HG03521 (cell line): ENCODE results near the gene LDLRAD4.

Source experiments
- ATAC-seq: cut with Tn5 transposase; IDR thresholded peaks from one replicate; pipeline ENCODE4 v1.9.1; 2021; ENCODE audit warnings: mild to moderate bottlenecking, moderate library complexity; ENCODE audit not compliant: unreplicated experiment

The LDLRAD4 gene

GRCh38 chr18:13540477-13541182 lies 322.1 kb downstream of the LDLRAD4 start:
- no peak for ATAC-seq

- no peak for ATAC-seq
These were observed 323.3 kb downstream of the LDLRAD4 start for GRCh38 chr18:13541621-13542519.

GRCh38 chr18:13542520-13542847 lies 323.9 kb downstream of the LDLRAD4 start:
- no peak for ATAC-seq

DNA sequence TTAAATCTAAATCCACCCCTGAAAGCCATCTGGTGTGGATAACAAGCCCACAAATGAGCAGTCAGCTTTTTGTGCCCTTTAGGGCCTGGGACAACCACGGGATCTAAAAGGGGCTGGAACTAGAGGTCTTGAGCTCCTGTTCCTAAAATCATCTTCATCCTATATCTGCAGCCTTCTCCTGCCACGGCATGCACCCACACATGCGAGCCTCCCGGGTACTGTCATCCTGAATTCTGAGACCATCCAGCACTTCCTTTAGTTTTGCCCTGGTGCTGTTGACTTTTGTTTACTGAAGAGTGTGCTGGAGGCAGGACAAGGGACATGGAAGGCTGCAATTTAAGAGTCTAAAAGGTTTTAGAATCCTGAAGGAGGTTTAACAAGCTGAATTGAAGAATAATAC lies 324.6 kb downstream of the LDLRAD4 start:
- no peak for ATAC-seq

DNA sequence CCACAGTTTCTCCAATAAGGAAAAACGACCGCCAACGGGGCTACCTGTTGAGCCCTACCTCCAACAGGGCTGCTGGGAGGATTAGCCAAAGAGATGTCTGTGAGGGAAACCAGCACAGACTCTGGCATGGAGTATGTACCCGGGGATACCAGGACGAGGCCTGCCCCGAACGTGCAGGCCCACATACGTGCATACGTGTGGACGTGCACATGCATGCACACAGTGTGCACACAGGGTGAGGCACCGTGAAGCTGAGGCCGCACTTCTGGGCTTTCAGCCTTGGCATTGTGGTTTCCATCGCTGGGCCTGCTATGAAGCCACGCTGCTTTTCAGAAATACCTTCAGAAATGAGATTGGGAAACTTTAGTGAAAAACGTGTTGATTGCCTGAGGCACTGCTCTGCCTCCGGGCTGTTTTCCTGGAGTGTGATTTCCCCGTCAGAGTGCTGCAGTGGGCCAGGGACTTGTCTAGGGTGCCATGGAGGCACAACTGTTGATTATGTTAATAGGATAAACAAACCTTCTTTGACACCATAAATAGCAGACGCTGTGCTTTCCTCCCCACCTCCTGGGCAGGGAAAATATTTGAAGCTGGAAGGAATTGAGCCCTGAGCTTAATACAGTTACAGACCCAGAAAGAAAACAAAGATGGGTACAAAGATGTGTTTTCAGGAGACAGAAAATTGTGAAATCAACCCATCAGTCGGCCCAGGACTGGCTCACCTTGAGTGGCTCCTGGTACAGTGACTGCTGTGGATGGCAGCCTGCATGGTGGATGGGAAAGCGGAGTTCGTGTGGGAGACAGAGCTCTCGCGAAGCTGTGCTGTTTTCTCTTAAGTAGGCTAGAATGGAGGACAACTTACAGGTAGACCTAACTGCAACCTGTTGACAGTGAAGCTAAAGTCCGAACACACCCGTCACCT lies 325.5 kb downstream of the LDLRAD4 start:
- no peak for ATAC-seq

- no peak for ATAC-seq
These were observed 326.4 kb downstream of the LDLRAD4 start for GRCh38 chr18:13544953-13545352.

GRCh38 chr18:13545514-13545913 lies 327.0 kb downstream of the LDLRAD4 start:
- no peak for ATAC-seq

DNA sequence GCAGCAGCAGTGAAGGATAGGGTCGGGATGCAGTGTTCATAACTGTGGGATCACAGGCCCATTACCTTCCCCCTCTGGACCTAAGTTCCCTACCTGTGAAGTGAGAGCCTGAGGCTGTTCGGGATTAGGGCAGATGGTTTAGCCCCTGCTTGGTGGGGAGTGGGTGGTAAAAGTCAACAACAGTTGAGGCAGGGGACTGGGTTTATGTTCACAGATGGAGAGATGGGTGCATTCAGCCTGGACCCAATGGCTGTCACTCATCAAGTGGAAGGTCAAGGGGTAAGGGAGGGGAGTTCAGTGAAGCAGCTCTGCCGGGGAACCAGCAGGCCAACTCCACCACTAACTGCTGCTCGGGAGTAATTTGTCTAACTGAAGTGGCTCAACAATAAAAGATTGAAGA lies 327.4 kb downstream of the LDLRAD4 start:
- no peak for ATAC-seq

DNA sequence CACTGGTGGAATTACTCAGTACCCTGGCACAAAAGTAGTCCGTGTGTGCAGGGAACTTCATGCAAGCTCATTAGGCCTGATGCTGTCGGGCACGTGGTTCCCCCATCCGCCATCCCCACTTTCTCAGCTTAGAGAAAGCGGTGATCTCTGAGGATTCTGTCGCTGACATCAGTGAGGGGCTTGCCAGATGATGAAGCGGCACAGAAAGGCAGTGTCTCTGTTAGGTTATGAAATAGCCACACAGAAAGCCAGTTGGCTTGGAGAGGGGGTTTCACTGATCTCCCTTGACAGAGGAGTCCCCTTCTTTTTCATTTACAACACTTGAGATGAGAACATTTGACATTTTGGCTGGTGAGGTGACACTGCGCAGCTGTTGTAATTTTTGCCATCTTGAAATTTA lies 328.1 kb downstream of the LDLRAD4 start:
- ATAC-seq, result no peak

GRCh38 chr18:13547347-13547746 lies 328.8 kb downstream of the LDLRAD4 start:
- no peak for ATAC-seq

GRCh38 chr18:13548106-13548819 lies 329.7 kb downstream of the LDLRAD4 start:
- ATAC-seq, result no peak

GRCh38 chr18:13548966-13549879 lies 330.7 kb downstream of the LDLRAD4 start:
- ATAC-seq, result no peak

GRCh38 chr18:13549880-13550232 lies 331.3 kb downstream of the LDLRAD4 start:
- no peak for ATAC-seq

DNA sequence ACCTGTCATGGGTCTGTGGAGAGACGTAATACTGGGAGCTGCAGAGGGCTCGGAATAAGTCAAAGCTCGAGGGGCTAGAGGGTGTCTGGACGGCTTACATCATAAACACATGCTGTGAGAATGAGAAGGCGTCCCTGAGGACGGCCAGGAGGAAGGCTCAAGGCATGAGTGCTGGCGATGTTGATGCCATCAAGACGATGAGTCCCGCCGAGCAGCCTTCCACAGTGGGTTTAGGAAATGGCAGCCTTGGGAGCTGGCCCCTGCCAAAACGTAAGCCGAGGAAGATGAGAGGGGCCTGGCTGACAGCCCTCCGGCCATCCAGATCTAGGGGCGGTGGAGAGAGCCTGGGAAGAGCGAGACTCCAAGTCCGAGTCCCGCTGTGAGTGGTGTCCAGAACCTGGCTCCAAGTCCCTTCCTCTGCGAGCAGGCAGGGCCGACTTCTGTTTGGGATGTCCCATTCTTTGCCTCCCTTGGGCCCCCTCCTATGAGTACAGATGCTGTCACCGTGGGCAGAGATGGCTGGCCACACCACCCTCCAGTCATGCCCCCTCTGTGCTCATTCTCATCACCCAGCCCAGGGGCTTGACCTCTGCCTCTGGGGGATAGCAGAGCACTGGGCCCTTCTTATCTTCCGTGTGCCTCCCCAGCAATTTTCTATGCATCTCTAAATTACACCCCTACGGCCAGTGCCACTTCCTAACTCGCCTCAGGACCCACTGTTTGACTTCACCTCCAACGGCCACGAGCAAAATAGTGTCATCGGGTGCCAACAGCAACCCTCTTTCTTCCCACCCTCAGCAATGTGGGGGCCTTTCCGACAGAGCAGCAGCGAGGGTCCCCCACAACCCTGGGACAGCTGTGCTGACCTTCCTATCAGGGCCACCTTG lies 332.1 kb downstream of the LDLRAD4 start:
- ATAC-seq, result no peak

- ATAC-seq, result no peak
These were observed 332.7 kb downstream of the LDLRAD4 start for GRCh38 chr18:13551305-13551603.

- no peak for ATAC-seq
These were observed 333.5 kb downstream of the LDLRAD4 start for GRCh38 chr18:13551841-13552733.

GRCh38 chr18:13553449-13553848 lies 334.9 kb downstream of the LDLRAD4 start:
- ATAC-seq, result no peak

GRCh38 chr18:13555192-13555591 lies 336.6 kb downstream of the LDLRAD4 start:
- ATAC-seq, result no peak
